ENCODE results near the gene TMPRSS11F.

GRCh38 chr4:68076194-68076593 is 53.5 kb downstream of the TMPRSS11F start:
- TF ChIP-seq BHLHE40 (IDR thresholded peaks at IDR 0.05; ENCODE audit: borderline replicate concordance) (no peak), TARDBP (IDR thresholded peaks at IDR 0.05) (no peak), FOXM1 (IDR thresholded peaks at IDR 0.05; ENCODE audit: borderline replicate concordance) (no peak), FOXK2 (IDR thresholded peaks at IDR 0.05) (no peak), SP1 (IDR thresholded peaks at IDR 0.05) (no peak), HDGF (IDR thresholded peaks at IDR 0.05; ENCODE audit: borderline replicate concordance) (no peak), FOXA1 (IDR thresholded peaks at IDR 0.05) (no peak), ZNF384 (IDR thresholded peaks at IDR 0.05) (no peak), ELF4 (IDR thresholded peaks at IDR 0.05) (no peak)
- TF ChIP-seq, protein P1, sequence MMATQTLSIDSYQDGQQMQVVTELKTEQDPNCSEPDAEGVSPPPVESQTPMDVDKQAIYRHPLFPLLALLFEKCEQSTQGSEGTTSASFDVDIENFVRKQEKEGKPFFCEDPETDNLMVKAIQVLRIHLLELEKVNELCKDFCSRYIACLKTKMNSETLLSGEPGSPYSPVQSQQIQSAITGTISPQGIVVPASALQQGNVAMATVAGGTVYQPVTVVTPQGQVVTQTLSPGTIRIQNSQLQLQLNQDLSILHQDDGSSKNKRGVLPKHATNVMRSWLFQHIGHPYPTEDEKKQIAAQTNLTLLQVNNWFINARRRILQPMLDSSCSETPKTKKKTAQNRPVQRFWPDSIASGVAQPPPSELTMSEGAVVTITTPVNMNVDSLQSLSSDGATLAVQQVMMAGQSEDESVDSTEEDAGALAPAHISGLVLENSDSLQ (IDR thresholded peaks at IDR 0.05), result no peak
